ENCODE data around the gene CLDN16. TPM values are rescaled to one million over a fixed set of nuclear protein-coding genes. Genes with fewer than 3 reads are reported as not detected.

The CLDN16 gene
- total and polyA plus RNA-seq, 5 donors from 2014 or later: not detected

GRCh38 chr3:190381441-190381840 lies 6.5 kb upstream of the CLDN16 start:
- Mint-ChIP-seq H3K27ac (no peak overlapping the region), H3K9me3 (peaks cover 0 to 2% (median 0%) of the 10 kb centered on the region in 7 donors), H3K36me3 (no peaks in the 10 kb centered on the region), H3K27me3 (peaks cover 5% of the 10 kb centered on the region), H3K4me3 (no peak overlapping the region), H3K4me1 (no peaks in the 10 kb centered on the region)
- no peak overlapping the region for H3K27ac ChIP-seq (ENCODE audit: insufficient read depth, low read length, poor library complexity, severe bottlenecking)
- H3K4me3 ChIP-seq (ENCODE audit: low read depth, low read length): no peak overlapping the region
- H3K9me3 ChIP-seq (ENCODE audit: control insufficient read depth in 2 of 2, low read length in 2 of 2): no peaks in the 10 kb centered on the region
- H3K4me1 ChIP-seq (ENCODE audit: control insufficient read depth, insufficient read depth, low read length, poor library complexity, severe bottlenecking): no peaks in the 10 kb centered on the region
- no peaks in the 10 kb centered on the region for H3K36me3 ChIP-seq (ENCODE audit: control insufficient read depth, insufficient read depth, low read length)
- H3K27me3 ChIP-seq (ENCODE audit: control insufficient read depth, insufficient read depth, low read length): no peaks in the 10 kb centered on the region
- DNase-seq (no peak), ATAC-seq (ENCODE audit: low read depth in 2 of 2) (no peak)

DNA sequence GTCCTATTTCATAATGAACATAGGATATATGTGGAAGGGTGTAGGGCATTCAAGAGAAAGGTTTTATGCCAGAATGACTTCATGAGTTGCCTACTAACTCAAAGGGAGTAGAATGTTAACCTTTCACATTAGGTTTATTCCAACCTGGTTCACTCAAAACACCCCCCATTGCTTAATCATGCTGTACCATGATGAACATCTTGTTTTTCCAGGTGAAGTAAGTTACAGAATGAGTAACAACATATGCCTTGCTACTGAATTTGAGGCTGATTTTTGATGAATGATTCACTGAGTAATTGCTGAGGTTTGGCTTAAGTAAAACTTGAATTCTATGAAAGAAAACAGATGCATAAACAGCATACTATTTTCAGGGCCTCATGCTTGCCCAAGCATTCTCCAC lies 5.9 kb upstream of the CLDN16 start:
- Mint-ChIP-seq H3K9me3 (peaks cover 0 to 2% (median 0%) of the 10 kb centered on the region in 7 donors), H3K36me3 (no peaks in the 10 kb centered on the region), H3K4me3 (no peak overlapping the region), H3K27me3 (peaks cover 5% of the 10 kb centered on the region), H3K27ac (no peak overlapping the region), H3K4me1 (no peaks in the 10 kb centered on the region)
- H3K4me3 ChIP-seq (ENCODE audit: low read depth, low read length): no peak overlapping the region
- H3K4me1 ChIP-seq (ENCODE audit: control insufficient read depth, insufficient read depth, low read length, poor library complexity, severe bottlenecking): no peaks in the 10 kb centered on the region
- no peaks in the 10 kb centered on the region for H3K36me3 ChIP-seq (ENCODE audit: control insufficient read depth, insufficient read depth, low read length)
- no peaks in the 10 kb centered on the region for H3K27me3 ChIP-seq (ENCODE audit: control insufficient read depth, insufficient read depth, low read length)
- no peak for DNase-seq
- H3K9me3 ChIP-seq (ENCODE audit: control insufficient read depth in 2 of 2, low read length in 2 of 2): no peaks in the 10 kb centered on the region
- no peak overlapping the region for H3K27ac ChIP-seq (ENCODE audit: insufficient read depth, low read length, poor library complexity, severe bottlenecking)
- ATAC-seq (ENCODE audit: low read depth in 2 of 2): no peak

DNA sequence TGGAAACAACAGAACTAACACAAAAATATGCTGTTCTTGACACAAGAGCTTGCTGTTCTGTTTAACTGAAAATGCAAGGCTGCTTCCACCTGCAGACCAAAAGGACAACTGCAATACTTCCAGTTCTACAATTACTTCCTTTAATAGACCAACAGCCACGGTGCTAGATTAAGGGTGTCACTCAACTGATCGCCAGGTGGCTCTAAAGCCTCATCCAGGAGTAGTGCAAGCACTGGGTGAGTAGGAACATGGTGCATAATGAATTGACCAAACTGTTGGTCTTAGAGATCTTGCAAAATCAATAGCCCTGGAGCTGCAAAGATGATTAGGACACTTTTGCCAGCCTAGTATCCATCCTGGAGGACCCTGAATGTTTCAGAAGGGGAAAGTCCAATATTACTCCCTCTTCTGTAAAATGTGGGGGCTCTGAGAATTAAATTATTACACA lies 3.6 kb upstream of the CLDN16 start:
- H3K27ac ChIP-seq (ENCODE audit: insufficient read depth, low read length, poor library complexity, severe bottlenecking): no peak overlapping the region
- Mint-ChIP-seq H3K4me1 (no peaks in the 10 kb centered on the region), H3K36me3 (no peaks in the 10 kb centered on the region), H3K27me3 (peaks cover 5% of the 10 kb centered on the region), H3K27ac (no peak overlapping the region), H3K9me3 (peaks cover 0 to 2% (median 0%) of the 10 kb centered on the region in 7 donors), H3K4me3 (no peak overlapping the region)
- no peaks in the 10 kb centered on the region for H3K4me1 ChIP-seq (ENCODE audit: control insufficient read depth, insufficient read depth, low read length, poor library complexity, severe bottlenecking)
- no peaks in the 10 kb centered on the region for H3K27me3 ChIP-seq (ENCODE audit: control insufficient read depth, insufficient read depth, low read length)
- DNase-seq (peak in 1 of 3 donors; percentile 45), ATAC-seq (ENCODE audit: low read depth in 2 of 2) (peak; percentile 47 to 48)
- H3K36me3 ChIP-seq (ENCODE audit: control insufficient read depth, insufficient read depth, low read length): no peaks in the 10 kb centered on the region
- H3K4me3 ChIP-seq (ENCODE audit: low read depth, low read length): no peak overlapping the region
- no peaks in the 10 kb centered on the region for H3K9me3 ChIP-seq (ENCODE audit: control insufficient read depth in 2 of 2, low read length in 2 of 2)

GRCh38 chr3:190385731-190386688 lies 2.0 kb upstream of the CLDN16 start:
- Mint-ChIP-seq H3K9me3 (peaks cover 0 to 2% (median 0%) of the 10 kb centered on the region in 7 donors), H3K27me3 (peaks cover 10% of the 10 kb centered on the region), H3K4me3 (no peak overlapping the region), H3K4me1 (no peaks in the 10 kb centered on the region), H3K27ac (no peak overlapping the region), H3K36me3 (no peaks in the 10 kb centered on the region)
- no peak for DNase-seq
- ATAC-seq (ENCODE audit: low read depth in 2 of 2): no peak
- H3K9me3 ChIP-seq (ENCODE audit: control insufficient read depth in 2 of 2, low read length in 2 of 2): no peaks in the 10 kb centered on the region
- H3K27ac ChIP-seq (ENCODE audit: insufficient read depth, low read length, poor library complexity, severe bottlenecking): no peak overlapping the region
- H3K4me3 ChIP-seq (ENCODE audit: low read depth, low read length): no peak overlapping the region
- no peaks in the 10 kb centered on the region for H3K4me1 ChIP-seq (ENCODE audit: control insufficient read depth, insufficient read depth, low read length, poor library complexity, severe bottlenecking)
- no peaks in the 10 kb centered on the region for H3K27me3 ChIP-seq (ENCODE audit: control insufficient read depth, insufficient read depth, low read length)
- no peaks in the 10 kb centered on the region for H3K36me3 ChIP-seq (ENCODE audit: control insufficient read depth, insufficient read depth, low read length)

- no peak overlapping the region for H3K4me3 ChIP-seq (ENCODE audit: low read depth, low read length)
- H3K9me3 ChIP-seq (ENCODE audit: control insufficient read depth in 2 of 2, low read length in 2 of 2): no peaks in the 10 kb centered on the region
- Mint-ChIP-seq H3K27ac (no peak overlapping the region), H3K4me1 (no peaks in the 10 kb centered on the region), H3K27me3 (peaks cover 18% of the 10 kb centered on the region), H3K9me3 (no peaks in the 10 kb centered on the region), H3K4me3 (no peak overlapping the region), H3K36me3 (no peaks in the 10 kb centered on the region)
- no peak for DNase-seq
- no peaks in the 10 kb centered on the region for H3K4me1 ChIP-seq (ENCODE audit: control insufficient read depth, insufficient read depth, low read length, poor library complexity, severe bottlenecking)
- no peaks in the 10 kb centered on the region for H3K27me3 ChIP-seq (ENCODE audit: control insufficient read depth, insufficient read depth, low read length)
- H3K27ac ChIP-seq (ENCODE audit: insufficient read depth, low read length, poor library complexity, severe bottlenecking): no peak overlapping the region
- ATAC-seq (ENCODE audit: low read depth in 2 of 2): no peak
- H3K36me3 ChIP-seq (ENCODE audit: control insufficient read depth, insufficient read depth, low read length): no peaks in the 10 kb centered on the region
Measured at GRCh38 chr3:190388703-190389102, 740 bp downstream of the CLDN16 start.

DNA sequence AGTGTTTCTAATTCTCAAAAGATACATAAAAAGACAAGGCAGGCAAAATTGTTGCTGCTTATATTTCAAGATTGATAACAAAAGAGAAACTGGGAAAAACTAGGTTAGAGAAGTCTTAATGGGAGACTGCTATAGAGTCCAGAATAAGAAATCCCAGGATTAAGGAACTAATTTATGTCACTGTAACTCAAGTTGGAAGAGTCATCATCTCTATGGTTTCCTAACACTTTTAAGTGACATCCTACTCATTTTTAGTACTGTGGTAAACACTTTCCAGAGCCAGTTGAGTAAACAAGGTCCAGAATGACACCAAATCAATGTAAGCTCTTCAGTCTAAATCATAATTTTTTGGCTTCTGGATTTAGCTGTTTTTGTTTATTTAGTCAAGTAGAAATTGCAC lies 8.0 kb downstream of the CLDN16 start:
- no peak for ATAC-seq (ENCODE audit: low read depth in 2 of 2)

GRCh38 chr3:190397889-190398288 lies 9.9 kb downstream of the CLDN16 start:
- no peaks in the 10 kb centered on the region for H3K9me3 ChIP-seq (ENCODE audit: control insufficient read depth in 2 of 2, low read length in 2 of 2)
- no peaks in the 10 kb centered on the region for H3K4me1 ChIP-seq (ENCODE audit: control insufficient read depth, insufficient read depth, low read length, poor library complexity, severe bottlenecking)
- H3K4me3 ChIP-seq (ENCODE audit: low read depth, low read length): no peak overlapping the region
- H3K27me3 ChIP-seq (ENCODE audit: control insufficient read depth, insufficient read depth, low read length): no peaks in the 10 kb centered on the region
- ATAC-seq (ENCODE audit: low read depth in 2 of 2): no peak
- no peaks in the 10 kb centered on the region for H3K36me3 Mint-ChIP-seq
- H3K27ac Mint-ChIP-seq: no peak overlapping the region
- no peak overlapping the region for H3K4me3 Mint-ChIP-seq
- DNase-seq: no peak
- no peaks in the 10 kb centered on the region for H3K9me3 Mint-ChIP-seq
- peaks cover 2% of the 10 kb centered on the region for H3K27me3 Mint-ChIP-seq
- no peak overlapping the region for H3K27ac ChIP-seq (ENCODE audit: insufficient read depth, low read length, poor library complexity, severe bottlenecking)
- no peaks in the 10 kb centered on the region for H3K36me3 ChIP-seq (ENCODE audit: control insufficient read depth, insufficient read depth, low read length)
- no peaks in the 10 kb centered on the region for H3K4me1 Mint-ChIP-seq

More for the DNA sequence above, 8.0 kb downstream of the CLDN16 start:
- H3K27me3 ChIP-seq (ENCODE audit: control insufficient read depth, insufficient read depth, low read length): no peaks in the 10 kb centered on the region
- Mint-ChIP-seq H3K27ac (no peak overlapping the region), H3K36me3 (no peaks in the 10 kb centered on the region), H3K9me3 (no peaks in the 10 kb centered on the region), H3K27me3 (peaks cover 8% of the 10 kb centered on the region), H3K4me1 (no peaks in the 10 kb centered on the region), H3K4me3 (no peak overlapping the region)
- no peak overlapping the region for H3K27ac ChIP-seq (ENCODE audit: insufficient read depth, low read length, poor library complexity, severe bottlenecking)
- H3K4me1 ChIP-seq (ENCODE audit: control insufficient read depth, insufficient read depth, low read length, poor library complexity, severe bottlenecking): no peaks in the 10 kb centered on the region
- no peaks in the 10 kb centered on the region for H3K36me3 ChIP-seq (ENCODE audit: control insufficient read depth, insufficient read depth, low read length)
- DNase-seq: no peak
- no peaks in the 10 kb centered on the region for H3K9me3 ChIP-seq (ENCODE audit: control insufficient read depth in 2 of 2, low read length in 2 of 2)
- no peak overlapping the region for H3K4me3 ChIP-seq (ENCODE audit: low read depth, low read length)

- no peaks in the 10 kb centered on the region for H3K27me3 ChIP-seq (ENCODE audit: control insufficient read depth, insufficient read depth, low read length)
- no peaks in the 10 kb centered on the region for H3K27me3 Mint-ChIP-seq
- no peaks in the 10 kb centered on the region for H3K9me3 Mint-ChIP-seq
- H3K4me3 Mint-ChIP-seq: no peak overlapping the region
- no peaks in the 10 kb centered on the region for H3K36me3 Mint-ChIP-seq
- no peak for ATAC-seq (ENCODE audit: low read depth in 2 of 2)
- H3K9me3 ChIP-seq (ENCODE audit: control insufficient read depth in 2 of 2, low read length in 2 of 2): no peaks in the 10 kb centered on the region
- no peaks in the 10 kb centered on the region for H3K36me3 ChIP-seq (ENCODE audit: control insufficient read depth, insufficient read depth, low read length)
- no peak overlapping the region for H3K4me3 ChIP-seq (ENCODE audit: low read depth, low read length)
- no peak for DNase-seq
- no peak overlapping the region for H3K27ac ChIP-seq (ENCODE audit: insufficient read depth, low read length, poor library complexity, severe bottlenecking)
- no peak overlapping the region for H3K27ac Mint-ChIP-seq
- no peaks in the 10 kb centered on the region for H3K4me1 ChIP-seq (ENCODE audit: control insufficient read depth, insufficient read depth, low read length, poor library complexity, severe bottlenecking)
- H3K4me1 Mint-ChIP-seq: no peaks in the 10 kb centered on the region
Measured at GRCh38 chr3:190399677-190400076, 11.7 kb downstream of the CLDN16 start.

All from CD4-positive, CD25-positive, alpha-beta regulatory T cell (primary cell).